Brain microvascular endothelial cell (primary cell): ENCODE measurements around the gene NKX2-1.

Source experiments
- DNase-seq: peaks from one replicate; pipeline ENCODE4 v3.0.0-alpha.2; 2020
- H3K27ac ChIP-seq: fragments of 250-450 bp; sonication (Bioruptor Pico); 2 replicates; pipeline ENCODE4 v1.5.1; 2020; ENCODE audit warnings: mild to moderate bottlenecking, moderate library complexity
- H3K27me3 ChIP-seq: fragments of 250-450 bp; sonication (Bioruptor Pico); replicated peaks from 2 replicates; pipeline ENCODE4 v1.5.1; 2020; ENCODE audit warnings: mild to moderate bottlenecking
- H3K36me3 ChIP-seq: fragments of 250-450 bp; sonication (Bioruptor Pico); replicated peaks from 2 replicates; pipeline ENCODE4 v1.5.1; 2020; ENCODE audit warnings: mild to moderate bottlenecking
- H3K4me3 ChIP-seq: 2 replicates; pipeline ENCODE4 v1.5.1; 2011; ENCODE audit warnings: low read depth, mild to moderate bottlenecking, control low read depth, low read length, moderate library complexity
- in situ Hi-C: cut with HindIII; loops from 2 replicates; pipeline ENCODE4 v1.10.0; 2017; ENCODE audit warnings: low sequenced_read_pairs, low pct_ligation_motif_present
- TF ChIP-seq, protein P1 (sequence below): IDR thresholded peaks from 2 replicates; pipeline ENCODE4 v1.5.1; 2011; ENCODE audit warnings: low read depth, mild to moderate bottlenecking, moderate library complexity, low read length, control low read depth, inconsistent platforms; ENCODE audit errors: missing control alignments

Gene NKX2-1

DNA sequence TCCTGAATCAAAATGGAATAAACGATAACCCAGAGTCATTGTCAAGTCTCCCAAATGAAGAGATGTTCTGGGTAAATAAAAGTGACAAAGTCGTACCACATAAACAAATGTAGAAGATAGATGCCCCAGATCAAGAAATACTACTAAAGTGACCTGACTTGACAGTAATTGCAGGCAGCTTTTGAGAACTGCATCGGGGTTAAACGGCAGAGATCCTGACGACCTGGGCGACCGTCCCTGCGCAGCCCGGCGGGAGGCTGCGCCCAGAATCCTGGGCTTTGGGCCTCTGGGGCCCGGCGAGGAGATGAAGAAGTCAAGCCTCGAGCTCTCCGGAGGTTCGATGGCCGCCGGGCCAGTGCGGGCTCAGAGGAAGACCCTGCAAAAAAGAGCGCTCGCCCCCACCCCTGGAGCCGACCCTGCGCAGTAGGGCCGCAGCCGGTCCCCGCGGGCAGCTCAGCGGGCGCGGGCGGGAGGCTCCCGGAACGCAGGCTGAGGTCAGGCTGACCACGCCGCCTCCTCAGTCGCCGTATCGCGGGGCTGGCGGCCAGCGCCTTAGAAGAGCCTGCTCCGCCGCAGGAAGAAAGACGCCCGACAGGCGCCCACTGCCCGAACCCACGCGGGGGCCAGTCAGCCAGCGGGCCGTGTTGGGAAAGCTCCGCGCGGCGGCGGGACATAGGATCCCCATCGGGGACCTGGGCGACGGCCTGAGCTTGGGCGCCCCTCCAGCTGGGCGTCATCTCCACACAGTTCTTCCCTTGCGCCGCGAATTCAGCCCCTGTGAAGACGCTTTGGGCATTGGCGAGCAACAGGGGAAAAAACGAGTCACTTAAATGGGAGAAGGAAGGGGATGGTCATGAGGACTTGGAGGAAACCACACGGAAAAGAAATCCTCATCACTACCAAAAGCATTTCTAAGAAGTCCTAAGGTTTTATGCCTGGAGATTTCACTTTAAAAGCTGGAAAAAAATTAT lies 16.0 kb downstream of the NKX2-1 start:
- TF ChIP-seq, protein P1, sequence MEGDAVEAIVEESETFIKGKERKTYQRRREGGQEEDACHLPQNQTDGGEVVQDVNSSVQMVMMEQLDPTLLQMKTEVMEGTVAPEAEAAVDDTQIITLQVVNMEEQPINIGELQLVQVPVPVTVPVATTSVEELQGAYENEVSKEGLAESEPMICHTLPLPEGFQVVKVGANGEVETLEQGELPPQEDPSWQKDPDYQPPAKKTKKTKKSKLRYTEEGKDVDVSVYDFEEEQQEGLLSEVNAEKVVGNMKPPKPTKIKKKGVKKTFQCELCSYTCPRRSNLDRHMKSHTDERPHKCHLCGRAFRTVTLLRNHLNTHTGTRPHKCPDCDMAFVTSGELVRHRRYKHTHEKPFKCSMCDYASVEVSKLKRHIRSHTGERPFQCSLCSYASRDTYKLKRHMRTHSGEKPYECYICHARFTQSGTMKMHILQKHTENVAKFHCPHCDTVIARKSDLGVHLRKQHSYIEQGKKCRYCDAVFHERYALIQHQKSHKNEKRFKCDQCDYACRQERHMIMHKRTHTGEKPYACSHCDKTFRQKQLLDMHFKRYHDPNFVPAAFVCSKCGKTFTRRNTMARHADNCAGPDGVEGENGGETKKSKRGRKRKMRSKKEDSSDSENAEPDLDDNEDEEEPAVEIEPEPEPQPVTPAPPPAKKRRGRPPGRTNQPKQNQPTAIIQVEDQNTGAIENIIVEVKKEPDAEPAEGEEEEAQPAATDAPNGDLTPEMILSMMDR: no peak
- in situ Hi-C loops: no loop called here

GRCh38 chr14:36502558-36503508 lies 17.2 kb downstream of the NKX2-1 start:
- TF ChIP-seq, protein P1: no peak
- Histone ChIP-seq H3K27ac (no peak overlapping the region), H3K4me3 (no peak overlapping the region), H3K27me3 (peaks cover 58% of the 10 kb centered on the region), H3K36me3 (no peaks in the 10 kb centered on the region)
- DNase-seq: no peak
- in situ Hi-C loops: no loop called here

More for the DNA sequence above, 16.0 kb downstream of the NKX2-1 start:
- Histone ChIP-seq H3K27me3 (peaks cover 67% of the 10 kb centered on the region), H3K4me3 (no peak overlapping the region), H3K27ac (no peak overlapping the region), H3K36me3 (no peaks in the 10 kb centered on the region)
- DNase-seq: no peak

DNA sequence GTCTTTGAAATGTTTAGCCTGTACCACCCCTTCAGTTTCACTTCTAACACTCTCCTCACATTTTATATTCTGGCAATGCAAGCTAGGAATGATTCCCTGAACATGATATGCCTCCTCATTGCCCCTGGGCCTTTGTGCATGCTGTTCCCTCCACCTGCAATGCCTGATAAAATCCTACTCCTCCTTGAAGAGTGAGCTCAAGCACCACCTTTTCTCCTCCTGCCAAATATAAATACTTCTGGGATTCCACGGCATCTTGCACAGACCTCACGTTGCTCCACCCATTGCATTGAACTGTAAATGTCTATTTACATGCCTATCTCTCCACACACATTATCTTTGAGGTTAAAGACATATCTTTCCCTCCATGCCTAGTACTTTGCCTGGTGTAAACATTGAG lies 21.1 kb downstream of the NKX2-1 start:
- H3K4me3 ChIP-seq: no peak overlapping the region
- no peak overlapping the region for H3K27ac ChIP-seq
- TF ChIP-seq, protein P1: no peak
- H3K27me3 ChIP-seq: peaks cover 23% of the 10 kb centered on the region
- no peak for DNase-seq
- in situ Hi-C loops: no loop called here
- H3K36me3 ChIP-seq: no peaks in the 10 kb centered on the region

GRCh38 chr14:36496346-36496745 lies 23.7 kb downstream of the NKX2-1 start:
- TF ChIP-seq, protein P1: no peak
- DNase-seq: no peak
- Histone ChIP-seq H3K27me3 (peaks cover 3% of the 10 kb centered on the region), H3K4me3 (no peak overlapping the region), H3K27ac (no peak overlapping the region), H3K36me3 (no peaks in the 10 kb centered on the region)
- in situ Hi-C loops: no loop called here

GRCh38 chr14:36495666-36496065 lies 24.4 kb downstream of the NKX2-1 start:
- TF ChIP-seq, protein P1: no peak
- Histone ChIP-seq H3K36me3 (no peaks in the 10 kb centered on the region), H3K4me3 (no peak overlapping the region), H3K27ac (no peak overlapping the region), H3K27me3 (no peaks in the 10 kb centered on the region)
- in situ Hi-C loops: no loop called here
- DNase-seq: no peak
